Measurements from ENCODE around the gene ARRB1. TPM values are rescaled to one million over a fixed set of nuclear protein-coding genes. Genes with fewer than 3 reads are reported as not detected.

ARRB1 gene
- total RNA-seq, 1 donor from 2014 or later, result 38.0 TPM

GRCh38 chr11:75265851-75266531 is 85.5 kb downstream of the ARRB1 start:
- Mint-ChIP-seq H3K27me3 (ENCODE audit: unreplicated experiment) (peaks cover 9% of the 10 kb centered on the region), H3K9me3 (ENCODE audit: unreplicated experiment) (peaks cover 10% of the 10 kb centered on the region), H3K27ac (ENCODE audit: unreplicated experiment) (no peak overlapping the region), H3K4me3 (ENCODE audit: unreplicated experiment) (no peak overlapping the region), H3K36me3 (ENCODE audit: unreplicated experiment) (no peaks in the 10 kb centered on the region), H3K4me1 (ENCODE audit: low read depth, unreplicated experiment) (no peaks in the 10 kb centered on the region)
- no peak for TF ChIP-seq CTCF (IDR thresholded peaks at IDR 0.05; ENCODE audit: partially characterized antibody, unreplicated experiment)
- peak; percentile 12 for DNase-seq

GRCh38 chr11:75264971-75265370 is 86.5 kb downstream of the ARRB1 start:
- TF ChIP-seq CTCF (IDR thresholded peaks at IDR 0.05; ENCODE audit: partially characterized antibody, unreplicated experiment), result no peak
- DNase-seq, result peak; percentile 5
- Mint-ChIP-seq H3K9me3 (ENCODE audit: unreplicated experiment) (peaks cover 10% of the 10 kb centered on the region), H3K36me3 (ENCODE audit: unreplicated experiment) (no peaks in the 10 kb centered on the region), H3K4me1 (ENCODE audit: low read depth, unreplicated experiment) (no peaks in the 10 kb centered on the region), H3K4me3 (ENCODE audit: unreplicated experiment) (no peak overlapping the region), H3K27ac (ENCODE audit: unreplicated experiment) (no peak overlapping the region), H3K27me3 (ENCODE audit: unreplicated experiment) (peaks cover 9% of the 10 kb centered on the region)

GRCh38 chr11:75264356-75264755 is 87.1 kb downstream of the ARRB1 start:
- Mint-ChIP-seq H3K4me1 (ENCODE audit: low read depth, unreplicated experiment) (no peaks in the 10 kb centered on the region), H3K36me3 (ENCODE audit: unreplicated experiment) (no peaks in the 10 kb centered on the region), H3K27ac (ENCODE audit: unreplicated experiment) (no peak overlapping the region), H3K4me3 (ENCODE audit: unreplicated experiment) (no peak overlapping the region), H3K27me3 (ENCODE audit: unreplicated experiment) (peaks cover 9% of the 10 kb centered on the region), H3K9me3 (ENCODE audit: unreplicated experiment) (peaks cover 10% of the 10 kb centered on the region)
- peak; percentile 2 for DNase-seq
- no peak for TF ChIP-seq CTCF (IDR thresholded peaks at IDR 0.05; ENCODE audit: partially characterized antibody, unreplicated experiment)

GRCh38 chr11:75263944-75264349 is 87.5 kb downstream of the ARRB1 start:
- Mint-ChIP-seq H3K9me3 (ENCODE audit: unreplicated experiment) (peaks cover 10% of the 10 kb centered on the region), H3K4me3 (ENCODE audit: unreplicated experiment) (no peak overlapping the region), H3K27me3 (ENCODE audit: unreplicated experiment) (peaks cover 9% of the 10 kb centered on the region), H3K27ac (ENCODE audit: unreplicated experiment) (no peak overlapping the region), H3K4me1 (ENCODE audit: low read depth, unreplicated experiment) (no peaks in the 10 kb centered on the region), H3K36me3 (ENCODE audit: unreplicated experiment) (no peaks in the 10 kb centered on the region)
- DNase-seq, result peak; percentile 21
- TF ChIP-seq CTCF (IDR thresholded peaks at IDR 0.05; ENCODE audit: partially characterized antibody, unreplicated experiment), result no peak

GRCh38 chr11:75262961-75263852 is 88.3 kb downstream of the ARRB1 start:
- no peak for TF ChIP-seq CTCF (IDR thresholded peaks at IDR 0.05; ENCODE audit: partially characterized antibody, unreplicated experiment)

More at GRCh38 chr11:75262961-75263852, 88.3 kb downstream of the ARRB1 start:
- Mint-ChIP-seq H3K27me3 (ENCODE audit: unreplicated experiment) (peaks cover 9% of the 10 kb centered on the region), H3K36me3 (ENCODE audit: unreplicated experiment) (no peaks in the 10 kb centered on the region), H3K27ac (ENCODE audit: unreplicated experiment) (no peak overlapping the region), H3K9me3 (ENCODE audit: unreplicated experiment) (peaks cover 10% of the 10 kb centered on the region), H3K4me3 (ENCODE audit: unreplicated experiment) (no peak overlapping the region), H3K4me1 (ENCODE audit: low read depth, unreplicated experiment) (no peaks in the 10 kb centered on the region)
- DNase-seq, result peak; percentile 15

All from glutamatergic neuron (in vitro differentiated cells).